Fibroblast of lung (primary cell): ENCODE measurements around the gene ADAM33. TPM values are rescaled to one million over a fixed set of nuclear protein-coding genes. Genes with fewer than 3 reads are reported as not detected.

Source experiments
- DNase-seq, 2 donors: peaks; one replicate each; pipeline versions ENCODE4 v3.0.0 to v3.0.0-alpha.2; 2010; ENCODE audit warnings: low read depth in 2 of 2
- H2AFZ ChIP-seq: 2 replicates; pipeline ENCODE4 v1.5.1; 2012; ENCODE audit warnings: low read length, control low read depth, inconsistent platforms
- H3K27ac ChIP-seq: 2 replicates; pipeline ENCODE4 v1.5.1; 2011; ENCODE audit warnings: low read length, control low read depth; ENCODE audit not compliant: insufficient read depth
- H3K27me3 ChIP-seq: 2 replicates; pipeline ENCODE4 v1.5.1; 2011; ENCODE audit warnings: mild to moderate bottlenecking, low read length; ENCODE audit not compliant: control insufficient read depth, insufficient read depth
- H3K36me3 ChIP-seq: 2 replicates; pipeline ENCODE4 v1.5.1; 2011; ENCODE audit warnings: low read length; ENCODE audit not compliant: control insufficient read depth, insufficient read depth
- H3K4me1 ChIP-seq: 2 replicates; pipeline ENCODE4 v1.5.1; 2011; ENCODE audit warnings: low read length; ENCODE audit not compliant: control insufficient read depth, insufficient read depth; ENCODE audit errors: extremely low read depth
- H3K4me2 ChIP-seq: 2 replicates; pipeline ENCODE4 v1.5.1; 2011; ENCODE audit warnings: low read length, control low read depth; ENCODE audit not compliant: insufficient read depth; ENCODE audit errors: extremely low read depth
- H3K4me3 ChIP-seq, 4 experiments: fragments of 200-600 bp in 1 of 4; sonication (generic) in 1 of 4; replicated peaks in 1 of 4; 2 replicates each; pipeline ENCODE4 v1.5.1; 2011 to 2016; ENCODE audit warnings: low read length in 4 of 4, low read depth in 3 of 4, mild to moderate bottlenecking in 3 of 4, control low read depth in 2 of 4, inconsistent platforms in 1 of 4, mixed read lengths in 1 of 4; ENCODE audit not compliant: insufficient read depth in 1 of 4; ENCODE audit errors: control extremely low read depth in 1 of 4
- H3K79me2 ChIP-seq: 2 replicates; pipeline ENCODE4 v1.5.1; 2012; ENCODE audit warnings: mild to moderate bottlenecking, low read length, inconsistent platforms; ENCODE audit not compliant: control insufficient read depth, insufficient read depth
- H3K9ac ChIP-seq: 2 replicates; pipeline ENCODE4 v1.5.1; 2011; ENCODE audit warnings: mild to moderate bottlenecking, low read length, control low read depth; ENCODE audit not compliant: insufficient read depth
- H3K9me3 ChIP-seq: 2 replicates; pipeline ENCODE4 v1.5.1; 2012; ENCODE audit warnings: low read depth, low read length; ENCODE audit not compliant: control insufficient read depth, insufficient read depth
- H4K20me1 ChIP-seq: 2 replicates; pipeline ENCODE4 v1.5.1; 2011; ENCODE audit warnings: low read length; ENCODE audit not compliant: control insufficient read depth, insufficient read depth; ENCODE audit errors: extremely low read depth
- EZH2 ChIP-seq: IDR thresholded peaks from 2 replicates; pipeline ENCODE4 v1.5.1; 2012; ENCODE audit warnings: low read length, control low read depth, mild to moderate bottlenecking; ENCODE audit errors: missing control alignments
- polyA plus RNA-seq, 2 donors: library from polyadenylated mRNA; depleted of rRNA in 1 of 2; stranded (reverse) in 1 of 2; unstranded in 1 of 2; fragments of >200 nt; gene quantifications; 2 replicates each; pipeline ENCODE4 v1.2.1, GENCODE V29; 2011 to 2012; ENCODE audit warnings: missing spikeins in 1 of 2
- total RNA-seq: library from RNA; depleted of rRNA; stranded (reverse); fragments of >200 nt; gene quantifications from 2 replicates; pipeline ENCODE4 v1.2.1, GENCODE V29; 2014
- TF ChIP-seq, protein P1 (sequence below), 2 donors: IDR thresholded peaks in 1 of 2; conservative IDR thresholded peaks in 1 of 2; 1 replicate in 1 of 2; 2 replicates in 1 of 2; pipeline ENCODE4 v1.5.1; 2011 to 2012; ENCODE audit warnings: low read length in 2 of 2, control low read depth in 1 of 2, inconsistent platforms in 1 of 2, low read depth in 1 of 2, mild to moderate bottlenecking in 1 of 2

ADAM33 gene
- total and polyA plus RNA-seq, 2 donors (not counting 1 experiment from before 2014, with no cell fraction given): 29.4 to 67.9 TPM

DNA sequence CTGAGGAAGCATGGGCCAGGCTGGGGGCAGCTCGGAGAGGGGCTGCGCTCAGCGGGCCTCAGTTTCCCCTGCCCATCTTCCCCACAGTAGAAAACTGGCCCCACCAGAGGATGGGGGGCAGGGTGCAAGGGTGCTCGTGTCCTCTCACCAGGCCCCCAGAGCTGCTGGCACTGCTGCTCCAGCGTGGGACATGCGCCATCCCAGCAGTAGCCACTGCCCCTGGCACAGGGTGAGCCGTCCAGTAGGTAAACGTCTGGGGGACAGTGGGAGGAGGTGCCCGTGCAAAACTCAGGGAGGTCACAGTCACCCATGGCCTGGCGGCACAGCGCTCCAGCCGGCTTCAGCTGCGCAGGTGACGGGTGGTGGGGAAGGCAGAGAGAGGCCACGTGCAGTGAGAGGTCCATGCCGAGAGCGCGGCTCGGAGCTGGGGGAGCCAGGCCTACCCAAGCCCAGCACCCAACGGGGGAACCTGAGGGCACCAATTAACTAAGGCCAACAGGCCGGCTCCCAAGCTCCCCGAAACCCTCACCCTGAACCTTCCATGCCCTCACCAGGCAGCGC is 9.7 kb downstream of the ADAM33 start:
- Histone ChIP-seq H2AFZ (no peak overlapping the region), H3K79me2 (no peaks in the 10 kb centered on the region), H3K36me3 (peaks cover 20% of the 10 kb centered on the region), H3K4me3 (no peak overlapping the region), H4K20me1 (no peaks in the 10 kb centered on the region), H3K4me2 (no peak overlapping the region), H3K27ac (no peak overlapping the region), H3K9me3 (no peaks in the 10 kb centered on the region), H3K9ac (no peak overlapping the region), H3K27me3 (no peaks in the 10 kb centered on the region), H3K4me1 (peaks cover 3% of the 10 kb centered on the region)
- DNase-seq: no peak
- TF ChIP-seq, protein P1, sequence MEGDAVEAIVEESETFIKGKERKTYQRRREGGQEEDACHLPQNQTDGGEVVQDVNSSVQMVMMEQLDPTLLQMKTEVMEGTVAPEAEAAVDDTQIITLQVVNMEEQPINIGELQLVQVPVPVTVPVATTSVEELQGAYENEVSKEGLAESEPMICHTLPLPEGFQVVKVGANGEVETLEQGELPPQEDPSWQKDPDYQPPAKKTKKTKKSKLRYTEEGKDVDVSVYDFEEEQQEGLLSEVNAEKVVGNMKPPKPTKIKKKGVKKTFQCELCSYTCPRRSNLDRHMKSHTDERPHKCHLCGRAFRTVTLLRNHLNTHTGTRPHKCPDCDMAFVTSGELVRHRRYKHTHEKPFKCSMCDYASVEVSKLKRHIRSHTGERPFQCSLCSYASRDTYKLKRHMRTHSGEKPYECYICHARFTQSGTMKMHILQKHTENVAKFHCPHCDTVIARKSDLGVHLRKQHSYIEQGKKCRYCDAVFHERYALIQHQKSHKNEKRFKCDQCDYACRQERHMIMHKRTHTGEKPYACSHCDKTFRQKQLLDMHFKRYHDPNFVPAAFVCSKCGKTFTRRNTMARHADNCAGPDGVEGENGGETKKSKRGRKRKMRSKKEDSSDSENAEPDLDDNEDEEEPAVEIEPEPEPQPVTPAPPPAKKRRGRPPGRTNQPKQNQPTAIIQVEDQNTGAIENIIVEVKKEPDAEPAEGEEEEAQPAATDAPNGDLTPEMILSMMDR (conservative IDR thresholded peaks at IDR 0.05 in 1 of 2, IDR thresholded peaks at IDR 0.05 in 1 of 2; ENCODE audit: low read depth in 1 of 2, low read length in 2 of 2): no peak
- no peak for TF ChIP-seq EZH2

- Histone ChIP-seq H3K4me2 (no peak overlapping the region), H4K20me1 (no peaks in the 10 kb centered on the region), H3K9ac (no peak overlapping the region), H3K27ac (no peak overlapping the region), H3K4me3 (no peak overlapping the region), H3K36me3 (peaks cover 20% of the 10 kb centered on the region), H3K79me2 (no peaks in the 10 kb centered on the region), H3K27me3 (no peaks in the 10 kb centered on the region), H3K4me1 (no peaks in the 10 kb centered on the region), H3K9me3 (no peaks in the 10 kb centered on the region), H2AFZ (no peak overlapping the region)
- TF ChIP-seq, protein P1 (conservative IDR thresholded peaks at IDR 0.05 in 1 of 2, IDR thresholded peaks at IDR 0.05 in 1 of 2; ENCODE audit: low read depth in 1 of 2, low read length in 2 of 2): no peak
- TF ChIP-seq EZH2: no peak
- no peak for DNase-seq
Observed at GRCh38 chr20:3670945-3671344, 10.9 kb downstream of the ADAM33 start.

- Histone ChIP-seq H3K79me2 (no peaks in the 10 kb centered on the region), H3K27me3 (no peaks in the 10 kb centered on the region), H3K27ac (no peak overlapping the region), H4K20me1 (no peaks in the 10 kb centered on the region), H3K36me3 (peaks cover 20% of the 10 kb centered on the region), H3K4me1 (no peaks in the 10 kb centered on the region), H3K4me2 (no peak overlapping the region), H3K4me3 (no peak overlapping the region), H2AFZ (no peak overlapping the region), H3K9ac (no peak overlapping the region), H3K9me3 (no peaks in the 10 kb centered on the region)
- DNase-seq: no peak
- TF ChIP-seq, protein P1 (conservative IDR thresholded peaks at IDR 0.05 in 1 of 2, IDR thresholded peaks at IDR 0.05 in 1 of 2; ENCODE audit: low read depth in 1 of 2, low read length in 2 of 2): peak in 1 of 2 donors; percentile 14
- no peak for TF ChIP-seq EZH2
Observed at GRCh38 chr20:3670511-3670910, 11.3 kb downstream of the ADAM33 start.
